Common myeloid progenitor, CD34-positive (primary cell): Measurements from ENCODE around the gene ZNF581.
A peak's percentile ranks its signal among the peaks of the same experiment; 100 is the strongest.

Source experiments
- CTCF ChIA-PET: fragments of 350-600 bp; sonication (Branson Sonifier 250); formaldehyde crosslinking; loops from one replicate; lab custom pipeline; 2021; ENCODE audit warnings: antibody characterized with exemption; lab: Charles Lee
- POLR2A ChIA-PET: fragments of 350-600 bp; sonication (Branson Sonifier 250); formaldehyde crosslinking; loops from one replicate; lab custom pipeline; 2021; ENCODE audit warnings: antibody characterized with exemption; lab: Charles Lee
- DNase-seq, 3 donors: peaks; one replicate each; pipeline versions ENCODE4 v3.0.0 to v3.0.0-alpha.2; 2013
- H3K27ac ChIP-seq, 2 experiments: 1 replicate in 1 of 2; 2 replicates in 1 of 2; pipeline ENCODE4 v1.7.0; 2013; ENCODE audit warnings: inconsistent platforms in 2 of 2, low read length in 2 of 2, mild to moderate bottlenecking in 2 of 2, low read depth in 1 of 2, moderate library complexity in 1 of 2; ENCODE audit not compliant: severe bottlenecking in 2 of 2, insufficient read depth in 1 of 2, poor library complexity in 1 of 2
- H3K27me3 ChIP-seq, 5 experiments: replicated peaks in 2 of 5; 1 replicate in 3 of 5; 2 replicates in 2 of 5; pipeline versions ENCODE4 v1.6.1 to v1.7.0; 2013; ENCODE audit warnings: low read length in 4 of 5, mild to moderate bottlenecking in 2 of 5, moderate library complexity in 2 of 5, inconsistent platforms in 1 of 5; ENCODE audit not compliant: insufficient read depth in 5 of 5, control insufficient read depth in 4 of 5
- H3K36me3 ChIP-seq, 4 experiments: 1 replicate in 2 of 4; 2 replicates in 2 of 4; pipeline versions ENCODE4 v1.6.1 to v1.7.0; 2013; ENCODE audit warnings: low read length in 3 of 4, control low read depth in 1 of 4, mild to moderate bottlenecking in 1 of 4; ENCODE audit not compliant: control insufficient read depth in 4 of 4, insufficient read depth in 4 of 4
- H3K4me1 ChIP-seq, 4 experiments: 1 replicate in 3 of 4; 2 replicates in 1 of 4; pipeline versions ENCODE4 v1.6.1 to v1.7.1; 2013; ENCODE audit warnings: low read length in 3 of 4, mild to moderate bottlenecking in 3 of 4, control low read depth in 1 of 4, inconsistent platforms in 1 of 4, moderate library complexity in 1 of 4; ENCODE audit not compliant: control insufficient read depth in 4 of 4, insufficient read depth in 4 of 4; ENCODE audit errors: control extremely low read depth in 1 of 4
- H3K4me3 ChIP-seq, 7 experiments: 1 replicate in 4 of 7; 2 replicates in 3 of 7; pipeline versions ENCODE4 v1.5.1 to v1.7.0; 2013; ENCODE audit warnings: mild to moderate bottlenecking in 7 of 7, low read length in 6 of 7, moderate library complexity in 6 of 7, inconsistent platforms in 2 of 7, low read depth in 2 of 7, control low read depth in 1 of 7; ENCODE audit not compliant: insufficient read depth in 4 of 7, control insufficient read depth in 1 of 7; ENCODE audit errors: extremely low read depth in 1 of 7
- H3K9me3 ChIP-seq, 5 experiments: 1 replicate in 4 of 5; 2 replicates in 1 of 5; pipeline versions ENCODE4 v1.6.1 to v1.7.1; 2013; ENCODE audit warnings: low read length in 4 of 5, mild to moderate bottlenecking in 2 of 5, inconsistent platforms in 1 of 5, low read depth in 1 of 5, moderate library complexity in 1 of 5; ENCODE audit not compliant: control insufficient read depth in 4 of 5, insufficient read depth in 2 of 5; ENCODE audit errors: control extremely low read depth in 1 of 5
- WGBS: methylation state at CpG from one replicate; pipeline ENCODE4 v1.1.5; 2013; ENCODE audit not compliant: insufficient coverage; 5-methylcytosine and 5-hydroxymethylcytosine counted together

The ZNF581 gene

DNA sequence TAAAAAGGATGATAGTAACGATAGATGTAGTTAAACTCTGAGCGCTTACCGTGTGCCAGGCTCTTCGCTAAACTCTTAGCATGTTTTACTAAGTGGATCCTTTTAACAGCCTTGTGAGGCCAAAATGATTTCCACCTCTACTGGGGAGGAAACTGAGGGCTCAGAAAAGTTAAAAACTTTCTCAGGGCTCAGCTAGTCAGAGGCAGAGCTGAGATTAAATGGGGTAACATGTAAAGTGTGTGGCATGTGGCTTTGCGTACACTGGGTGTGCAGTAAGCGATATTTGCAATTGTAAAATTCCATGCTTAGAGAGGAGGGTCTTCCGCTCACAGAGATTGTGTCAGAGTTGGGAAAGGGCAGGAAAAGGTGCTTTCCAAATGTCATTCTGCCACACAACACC lies 13.1 kb downstream of the ZNF581 start:
- Histone ChIP-seq H3K9me3 (no peaks in the 10 kb centered on the region), H3K4me1 (peaks cover 18 to 47% (median 36%) of the 10 kb centered on the region in 4 experiments), H3K27me3 (no peaks in the 10 kb centered on the region), H3K36me3 (peaks cover 2 to 61% (median 31%) of the 10 kb centered on the region in 4 experiments), H3K27ac (peak overlapping the region; percentile 96 to 99), H3K4me3 (peak overlapping the region in 6 of 7 experiments; percentile 84 to 94 (median 90))
- POLR2A ChIA-PET, result interaction anchor here (1.1 kb wide), 1 partner anchor 15 kb away, joined by 3 read pairs; no protein-coding TSS in a partner anchor
- WGBS, result 76% methylated on average over 6 of the region's 7 CpGs
- no peak for DNase-seq
- CTCF ChIA-PET, result interaction anchor here (1.3 to 3.4 kb wide), 2 partner anchors 15 to 17 kb away, joined by 5 to 18 read pairs; no protein-coding TSS in a partner anchor

- Histone ChIP-seq H3K4me1 (peaks cover 18 to 47% (median 36%) of the 10 kb centered on the region in 4 experiments), H3K27ac (peak overlapping the region in 1 of 2 experiments; percentile 99), H3K9me3 (no peaks in the 10 kb centered on the region), H3K27me3 (no peaks in the 10 kb centered on the region), H3K36me3 (peaks cover 2 to 63% (median 33%) of the 10 kb centered on the region in 4 experiments), H3K4me3 (peak overlapping the region in 6 of 7 experiments; percentile 2 to 94 (median 86))
- WGBS, result 78% methylated on average over 18 of the region's 18 CpGs
- DNase-seq, result no peak
- ChIA-PET POLR2A (interaction anchor here (1.1 kb wide), 1 partner anchor 14 kb away, joined by 3 read pairs; no protein-coding TSS in a partner anchor), CTCF (interaction anchor here (1.0 to 3.4 kb wide), 3 partner anchors 12 to 17 kb away, joined by 3 to 18 read pairs (median 5); no protein-coding TSS in a partner anchor)
Measured at GRCh38 chr19:55656988-55657747, 13.7 kb downstream of the ZNF581 start.

GRCh38 chr19:55658846-55659459 lies 15.5 kb downstream of the ZNF581 start:
- CTCF ChIA-PET, result interaction anchor here (0.9 to 3.4 kb wide), 3 partner anchors 8 to 26 kb away, joined by 3 to 18 read pairs (median 3); no protein-coding TSS in a partner anchor
- Histone ChIP-seq H3K27ac (peak overlapping the region; percentile 25 to 69), H3K9me3 (no peaks in the 10 kb centered on the region), H3K36me3 (peaks cover 11 to 75% (median 47%) of the 10 kb centered on the region in 4 experiments), H3K4me3 (no peak overlapping the region), H3K27me3 (no peaks in the 10 kb centered on the region), H3K4me1 (peaks cover 18 to 44% (median 34%) of the 10 kb centered on the region in 4 experiments)
- DNase-seq, result no peak
- POLR2A ChIA-PET, result no interaction called here
- WGBS, result 97% methylated on average over 29 of the region's 37 CpGs

DNA sequence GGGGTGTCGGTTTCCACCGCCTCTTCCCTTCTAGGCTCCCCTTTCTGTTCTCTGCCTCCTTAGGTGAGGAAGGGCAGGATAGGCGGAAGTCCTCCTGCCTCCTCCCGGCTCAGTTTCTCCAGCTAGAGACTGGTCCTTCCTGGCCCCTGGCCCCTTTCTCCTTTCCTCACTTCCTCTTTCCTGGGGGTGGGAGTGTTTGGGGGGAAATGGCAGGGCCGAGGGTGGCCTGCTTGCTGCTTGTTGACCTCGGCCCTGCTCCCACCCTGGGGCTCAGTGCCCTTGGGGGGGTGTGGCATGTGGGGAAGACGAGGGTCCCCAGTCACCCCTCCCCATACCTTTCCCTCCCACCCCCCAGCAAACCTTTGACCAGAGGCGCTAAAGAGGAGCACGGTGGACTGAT lies 16.4 kb downstream of the ZNF581 start:
- H3K27ac ChIP-seq, result peak overlapping the region; percentile 33 to 69
- POLR2A ChIA-PET, result no interaction called here

GRCh38 chr19:55660404-55660803 lies 17.0 kb downstream of the ZNF581 start:
- Histone ChIP-seq H3K36me3 (peaks cover 15 to 85% (median 55%) of the 10 kb centered on the region in 4 experiments), H3K4me3 (no peak overlapping the region), H3K4me1 (peaks cover 18 to 44% (median 34%) of the 10 kb centered on the region in 4 experiments), H3K27me3 (no peaks in the 10 kb centered on the region), H3K27ac (peak overlapping the region in 1 of 2 experiments; percentile 69), H3K9me3 (no peaks in the 10 kb centered on the region)
- whole genome bisulfite sequencing, result 97% methylated on average over 5 of the region's 12 CpGs
- no peak for DNase-seq
- CTCF ChIA-PET, result no interaction called here
- POLR2A ChIA-PET, result no interaction called here

More for the DNA sequence above, 16.4 kb downstream of the ZNF581 start:
- CTCF ChIA-PET, result no interaction called here
- Histone ChIP-seq H3K9me3 (no peaks in the 10 kb centered on the region), H3K36me3 (peaks cover 15 to 81% (median 53%) of the 10 kb centered on the region in 4 experiments), H3K4me3 (no peak overlapping the region), H3K4me1 (peaks cover 18 to 44% (median 34%) of the 10 kb centered on the region in 4 experiments), H3K27me3 (no peaks in the 10 kb centered on the region)
- WGBS, result 86% methylated on average over 4 of the region's 9 CpGs
- no peak for DNase-seq

- Histone ChIP-seq H3K4me3 (no peak overlapping the region), H3K9me3 (no peaks in the 10 kb centered on the region), H3K36me3 (peaks cover 15 to 86% (median 58%) of the 10 kb centered on the region in 4 experiments), H3K4me1 (peaks cover 14 to 40% (median 29%) of the 10 kb centered on the region in 4 experiments), H3K27ac (no peak overlapping the region), H3K27me3 (no peaks in the 10 kb centered on the region)
- ChIA-PET CTCF (no interaction called here), POLR2A (no interaction called here)
- WGBS, result 95% methylated on average over 12 of the region's 16 CpGs
- no peak for DNase-seq
Measured at GRCh38 chr19:55660991-55661390, 17.5 kb downstream of the ZNF581 start.
